ENCODE results near the gene PRCC. TPM values are rescaled to one million over a fixed set of nuclear protein-coding genes. Genes with fewer than 3 reads are reported as not detected.

PRCC gene
- total and polyA plus RNA-seq, 8 donors, result 24.0 to 93.0 (median 41.0) TPM

GRCh38 chr1:156789621-156790318 is 22.4 kb downstream of the PRCC start:
- DNase-seq, result no peak
- Histone ChIP-seq H3K27ac (no peak overlapping the region), H3K4me3 (no peak overlapping the region), H3K9me3 (no peaks in the 10 kb centered on the region), H3K27me3 (no peaks in the 10 kb centered on the region), H3K36me3 (peaks cover 68 to 97% (median 92%) of the 10 kb centered on the region in 4 donors), H3K4me1 (no peaks in the 10 kb centered on the region)
- intact Hi-C loops (cut with DNase I; ENCODE audit: low total_unique reads), result no loop called here
- 74 to 93% (median 83%) methylated on average over 4 of the region's 4 CpGs for WGBS, 5 donors
- TF ChIP-seq CTCF (IDR thresholded peaks at IDR 0.05) (no peak), POLR2AphosphoS5 (IDR thresholded peaks at IDR 0.05) (no peak), EP300 (IDR thresholded peaks at IDR 0.05) (no peak), POLR2A (IDR thresholded peaks at IDR 0.05) (no peak)

- Histone ChIP-seq H3K27me3 (no peaks in the 10 kb centered on the region), H3K9me3 (no peaks in the 10 kb centered on the region), H3K27ac (no peak overlapping the region), H3K4me3 (no peak overlapping the region), H3K4me1 (no peaks in the 10 kb centered on the region), H3K36me3 (peaks cover 80 to 100% (median 97%) of the 10 kb centered on the region in 4 donors)
- TF ChIP-seq POLR2AphosphoS5 (IDR thresholded peaks at IDR 0.05), result no peak
- TF ChIP-seq POLR2A (IDR thresholded peaks at IDR 0.05), result no peak
- TF ChIP-seq CTCF (IDR thresholded peaks at IDR 0.05), result no peak
- DNase-seq, result no peak
- WGBS, 5 donors, result 71 to 84% (median 78%) methylated on average over 7 of the region's 7 CpGs
- intact Hi-C loops (cut with DNase I; ENCODE audit: low total_unique reads), result no loop called here
Measured at GRCh38 chr1:156794506-156795373, 27.4 kb downstream of the PRCC start.

DNA sequence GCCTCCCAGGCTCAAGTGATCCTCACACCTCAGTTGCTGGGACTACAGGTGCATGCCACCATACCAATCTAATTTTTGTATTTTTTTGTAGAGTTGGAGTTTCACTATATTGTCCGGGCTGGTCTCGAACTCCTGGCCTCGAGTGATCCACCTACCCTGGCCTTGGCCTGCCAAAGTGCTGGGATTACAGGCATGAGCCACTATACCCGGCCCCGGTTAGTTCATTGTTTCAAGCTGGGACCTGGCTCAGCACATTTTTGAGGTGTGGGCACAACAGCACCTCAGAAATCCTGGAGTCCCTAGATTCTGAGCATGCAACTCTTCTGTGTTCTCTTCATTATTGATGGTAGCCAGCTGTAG is 28.0 kb downstream of the PRCC start:
- no peak overlapping the region for H3K27ac ChIP-seq
- no peaks in the 10 kb centered on the region for H3K4me1 ChIP-seq
- WGBS, 5 donors, result 92 to 95% (median 93%) methylated on average over 5 of the region's 5 CpGs
- TF ChIP-seq POLR2A (IDR thresholded peaks at IDR 0.05), result no peak
- TF ChIP-seq CTCF (IDR thresholded peaks at IDR 0.05), result no peak
- TF ChIP-seq EP300 (IDR thresholded peaks at IDR 0.05), result no peak
- no peak for TF ChIP-seq POLR2AphosphoS5 (IDR thresholded peaks at IDR 0.05)
- H3K4me3 ChIP-seq, result no peak overlapping the region
- H3K36me3 ChIP-seq, result peaks cover 86 to 100% (median 99%) of the 10 kb centered on the region in 4 donors
- no peak for DNase-seq
- no peaks in the 10 kb centered on the region for H3K27me3 ChIP-seq
- no peaks in the 10 kb centered on the region for H3K9me3 ChIP-seq
- intact Hi-C loops (cut with DNase I; ENCODE audit: low total_unique reads), result no loop called here

DNA sequence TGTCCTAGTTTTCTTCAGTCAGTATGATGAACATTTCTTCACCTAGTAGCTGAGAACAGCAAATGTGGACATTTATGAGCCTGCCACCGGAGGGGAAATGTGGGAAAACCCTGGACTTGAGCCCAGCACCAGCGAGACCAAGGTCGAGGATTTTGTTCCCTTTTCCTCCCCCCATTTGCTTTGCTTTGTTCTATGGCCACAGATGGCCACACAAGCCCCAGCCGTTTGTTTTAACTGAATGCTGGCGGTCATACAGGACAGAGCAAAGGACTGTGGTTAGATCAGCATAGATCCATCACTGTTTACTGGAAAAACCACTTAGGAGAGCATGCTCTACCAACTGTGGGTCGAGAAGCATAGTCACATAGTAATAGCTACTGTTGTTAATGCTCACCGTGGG is 28.5 kb downstream of the PRCC start:
- no peak for DNase-seq
- TF ChIP-seq POLR2AphosphoS5 (IDR thresholded peaks at IDR 0.05) (no peak), CTCF (IDR thresholded peaks at IDR 0.05) (no peak), EP300 (IDR thresholded peaks at IDR 0.05) (no peak), POLR2A (IDR thresholded peaks at IDR 0.05) (no peak)
- no peaks in the 10 kb centered on the region for H3K9me3 ChIP-seq
- no peaks in the 10 kb centered on the region for H3K4me1 ChIP-seq
- H3K36me3 ChIP-seq, result peaks cover 90 to 100% (median 100%) of the 10 kb centered on the region in 4 donors
- H3K27me3 ChIP-seq, result no peaks in the 10 kb centered on the region
- intact Hi-C loops (cut with DNase I; ENCODE audit: low total_unique reads), result no loop called here
- no peak overlapping the region for H3K27ac ChIP-seq
- 52 to 66% (median 59%) methylated on average over 7 of the region's 7 CpGs for WGBS, 5 donors
- no peak overlapping the region for H3K4me3 ChIP-seq
